ENCODE measurements around the gene TBC1D19.

DNA sequence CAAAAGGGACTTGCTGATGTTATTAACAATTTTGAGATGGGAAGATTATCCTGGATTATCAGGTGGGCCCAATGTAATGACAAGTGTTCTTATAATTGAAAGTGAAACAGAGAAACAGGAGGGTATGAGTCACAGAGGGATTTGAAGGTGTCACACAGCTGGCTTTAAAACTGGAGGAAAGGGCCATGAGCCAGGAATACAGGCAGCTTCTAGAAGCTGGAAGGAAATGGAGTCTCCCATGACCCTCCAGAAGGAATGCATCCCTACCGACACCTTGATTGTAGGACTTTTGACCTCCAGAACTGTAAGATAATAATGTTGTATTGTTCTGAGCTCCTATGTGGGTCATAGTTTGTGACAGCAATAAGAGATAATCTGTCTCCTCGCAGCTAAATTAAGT lies 178.8 kb downstream of the TBC1D19 start:
- TF ChIP-seq, protein P1, sequence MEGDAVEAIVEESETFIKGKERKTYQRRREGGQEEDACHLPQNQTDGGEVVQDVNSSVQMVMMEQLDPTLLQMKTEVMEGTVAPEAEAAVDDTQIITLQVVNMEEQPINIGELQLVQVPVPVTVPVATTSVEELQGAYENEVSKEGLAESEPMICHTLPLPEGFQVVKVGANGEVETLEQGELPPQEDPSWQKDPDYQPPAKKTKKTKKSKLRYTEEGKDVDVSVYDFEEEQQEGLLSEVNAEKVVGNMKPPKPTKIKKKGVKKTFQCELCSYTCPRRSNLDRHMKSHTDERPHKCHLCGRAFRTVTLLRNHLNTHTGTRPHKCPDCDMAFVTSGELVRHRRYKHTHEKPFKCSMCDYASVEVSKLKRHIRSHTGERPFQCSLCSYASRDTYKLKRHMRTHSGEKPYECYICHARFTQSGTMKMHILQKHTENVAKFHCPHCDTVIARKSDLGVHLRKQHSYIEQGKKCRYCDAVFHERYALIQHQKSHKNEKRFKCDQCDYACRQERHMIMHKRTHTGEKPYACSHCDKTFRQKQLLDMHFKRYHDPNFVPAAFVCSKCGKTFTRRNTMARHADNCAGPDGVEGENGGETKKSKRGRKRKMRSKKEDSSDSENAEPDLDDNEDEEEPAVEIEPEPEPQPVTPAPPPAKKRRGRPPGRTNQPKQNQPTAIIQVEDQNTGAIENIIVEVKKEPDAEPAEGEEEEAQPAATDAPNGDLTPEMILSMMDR (conservative IDR thresholded peaks at IDR 0.05 in 1 of 2, IDR thresholded peaks at IDR 0.05 in 1 of 2; ENCODE audit: extremely low read depth in 1 of 2, insufficient read depth in 1 of 2, low read depth in 1 of 2, low read length in 2 of 2), result no peak
- no peak for TF ChIP-seq EZH2 (IDR thresholded peaks at IDR 0.05; ENCODE audit: borderline replicate concordance, low read length)
